DMS79 treated with DMSO at 0.1 percent for 48 hours (cell line): ENCODE measurements around the gene ERC1.

Source experiments
- DNase-seq: peaks from one replicate; lab custom pipeline; 2025; lab: John Stamatoyannopoulos, UW

The ERC1 gene

DNA sequence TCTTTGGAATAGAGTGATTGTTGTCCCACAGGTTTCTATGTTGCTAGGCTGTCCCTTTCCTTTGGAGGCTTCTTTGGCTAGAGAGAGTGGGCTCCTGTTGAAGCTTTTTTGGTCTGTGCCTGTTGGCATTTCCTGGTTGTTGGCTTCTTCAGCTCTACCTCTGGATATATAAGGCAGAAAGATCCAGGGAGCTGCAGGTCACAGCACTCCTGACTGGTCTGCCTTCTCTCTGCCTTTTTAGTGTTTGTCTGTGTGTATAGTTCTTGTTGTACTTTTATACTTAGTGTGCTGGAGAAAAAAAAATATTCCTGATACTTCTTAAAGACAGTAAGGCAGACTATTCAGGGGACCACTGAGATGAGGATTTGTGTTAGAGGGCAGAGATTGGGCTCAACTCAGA, 400.7 kb downstream of the ERC1 start:
- no peak for DNase-seq

DNA sequence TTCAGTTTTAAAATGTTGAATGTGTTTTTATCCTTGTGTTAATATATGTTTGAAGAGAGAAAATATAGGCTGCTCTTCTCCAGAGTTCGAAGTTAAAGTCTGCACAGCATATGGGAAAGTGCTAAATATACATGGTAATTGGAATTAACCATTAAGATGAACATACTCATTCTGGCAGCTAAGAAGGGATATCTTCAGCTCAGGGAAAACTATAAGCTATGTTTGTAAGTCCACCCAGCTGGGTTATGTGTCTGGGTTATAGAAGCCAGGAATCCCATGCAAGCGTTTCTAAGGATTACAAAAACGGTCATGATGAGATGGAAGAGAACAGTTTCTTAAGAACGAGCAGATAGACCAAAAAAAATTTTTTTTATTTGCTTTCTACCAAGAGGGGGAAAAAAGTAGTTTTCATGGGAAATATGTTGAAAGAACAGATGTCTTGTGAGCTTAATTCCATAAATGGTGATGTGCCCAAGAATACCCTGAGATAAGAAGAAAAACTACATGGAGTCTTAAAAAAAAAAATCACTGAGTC, 404.5 kb downstream of the ERC1 start:
- DNase-seq = no peak

DNA sequence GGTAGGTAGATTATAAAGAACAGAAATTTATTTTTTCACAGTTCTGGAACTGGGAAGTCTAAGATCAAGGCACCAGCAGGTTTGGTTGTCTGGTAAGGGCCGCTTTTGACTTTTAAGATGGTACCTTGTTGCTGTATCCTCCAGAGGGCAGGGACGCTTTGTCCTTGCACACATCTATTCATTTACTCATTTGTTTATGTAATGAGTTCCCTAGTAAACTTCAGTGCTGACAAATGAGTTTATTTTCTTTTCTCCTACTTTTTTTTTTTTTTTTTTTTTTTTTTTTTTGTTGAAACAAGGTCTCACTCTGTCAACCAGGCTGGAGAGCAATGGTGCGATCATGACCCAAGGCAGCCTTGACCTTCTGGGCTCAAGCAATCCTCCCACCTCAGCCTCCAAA, 407.6 kb downstream of the ERC1 start:
- no peak for DNase-seq

DNA sequence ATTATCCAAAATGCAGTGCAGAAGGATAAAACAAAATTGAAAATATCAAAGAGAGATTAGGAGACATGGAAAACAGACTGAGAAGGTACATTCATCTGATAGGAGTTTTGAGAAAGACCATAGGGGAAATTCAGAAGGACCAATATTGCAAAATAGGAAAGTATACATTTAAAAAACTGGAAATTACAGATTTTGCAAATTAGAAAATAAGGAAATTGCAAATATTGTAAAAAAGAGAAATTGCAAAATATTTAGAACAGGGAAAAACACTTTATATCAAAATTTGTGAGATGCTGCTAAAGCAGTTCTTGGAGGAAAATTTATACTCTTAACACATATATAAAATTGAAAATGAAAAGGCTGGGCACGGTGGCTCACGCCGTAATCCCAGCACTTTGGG, 410.9 kb downstream of the ERC1 start:
- DNase-seq = no peak

DNA sequence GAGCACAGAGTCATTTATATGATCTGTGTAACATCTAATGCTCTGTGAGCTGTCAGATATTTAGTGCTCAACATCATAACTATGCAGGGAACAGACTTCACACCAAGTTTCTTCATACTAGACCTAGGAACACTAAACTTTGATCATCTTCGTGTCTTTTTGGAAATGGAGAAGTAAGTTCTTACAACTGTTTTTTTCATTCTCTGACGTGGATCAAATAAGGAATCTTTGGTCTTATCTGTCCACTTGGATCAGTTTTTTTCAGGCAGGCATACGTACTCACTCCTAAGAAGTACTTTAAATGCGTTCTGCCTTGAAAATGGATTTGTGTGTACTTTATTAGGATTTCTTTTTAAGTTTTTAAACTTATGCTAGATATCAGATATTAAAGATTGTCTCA, 412.4 kb downstream of the ERC1 start:
- DNase-seq = no peak

DNA sequence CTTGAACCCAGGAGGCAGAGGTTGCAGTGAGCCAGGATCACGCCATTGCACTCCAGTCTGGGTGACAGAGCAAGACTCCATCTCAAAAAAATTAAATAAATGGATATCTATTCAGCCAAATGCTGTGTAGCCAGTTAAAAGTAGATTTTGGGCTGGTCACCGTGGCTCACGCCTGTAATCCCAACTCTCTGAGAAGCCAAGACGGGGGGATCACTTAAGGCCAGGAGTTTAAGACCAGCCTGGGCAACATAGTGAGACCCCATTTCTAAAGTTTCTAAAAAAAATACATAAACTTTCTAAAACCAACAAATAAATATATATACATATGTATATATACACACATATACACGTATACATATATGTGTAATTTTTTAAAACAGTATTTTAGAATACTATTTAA, 414.6 kb downstream of the ERC1 start:
- no peak for DNase-seq

DNA sequence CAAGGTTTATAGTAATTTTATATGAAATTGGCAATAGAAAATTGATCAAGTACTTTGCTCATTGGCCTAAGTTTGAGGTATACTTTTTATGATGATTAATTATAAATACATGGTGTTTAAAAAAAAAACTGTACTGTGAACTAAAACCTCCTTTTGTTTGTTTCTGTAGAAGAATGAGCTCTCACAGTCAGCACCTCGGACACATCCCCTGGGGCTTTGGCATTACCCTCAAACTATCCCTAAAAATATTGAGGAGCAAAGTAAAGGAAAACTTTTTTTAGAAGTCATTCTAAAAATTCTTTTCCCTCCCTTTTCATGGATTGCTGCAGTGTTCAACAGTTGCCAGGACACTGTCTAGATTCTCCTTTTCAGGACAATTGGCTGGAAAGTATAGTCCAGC, 419.8 kb downstream of the ERC1 start:
- DNase-seq = no peak

DNA sequence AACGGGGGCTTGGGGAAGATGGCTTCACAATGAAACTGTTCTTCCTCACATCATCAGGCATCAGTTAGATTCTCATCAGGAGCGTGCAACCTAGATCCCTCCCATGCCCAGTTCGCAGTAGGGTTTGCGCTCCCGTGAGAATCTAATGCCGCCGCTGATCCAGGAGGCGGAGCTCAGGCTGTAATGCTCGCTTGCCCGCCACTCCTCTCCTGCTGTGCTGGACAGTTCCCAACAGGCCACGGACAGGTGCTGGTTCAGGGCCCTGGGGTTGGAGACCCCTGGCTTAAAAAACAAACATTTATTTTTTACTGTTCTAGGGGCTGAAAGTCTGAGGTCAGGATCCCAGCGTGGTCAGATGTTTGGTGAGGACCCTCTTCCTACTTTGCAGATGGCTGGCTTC, 422.9 kb downstream of the ERC1 start:
- no peak for DNase-seq

DNA sequence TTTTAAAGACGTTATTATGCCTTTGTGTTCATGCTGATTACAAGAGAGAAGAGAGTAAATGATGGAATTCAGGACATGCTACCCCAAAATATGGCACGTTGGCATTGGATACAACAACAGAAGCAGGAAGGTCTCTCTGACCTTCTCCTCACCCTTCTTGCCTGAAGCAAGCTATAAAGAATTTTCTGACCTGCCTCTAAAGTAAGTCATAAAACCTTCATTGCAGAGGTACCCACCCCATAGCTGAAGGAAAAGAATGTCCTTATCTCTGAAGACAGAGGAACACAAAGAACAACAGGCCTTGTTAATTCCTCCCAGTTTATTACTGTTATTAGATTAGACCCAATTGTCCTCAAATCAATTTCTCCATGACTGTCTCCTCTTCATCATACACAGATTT, 427.1 kb downstream of the ERC1 start:
- no peak for DNase-seq

DNA sequence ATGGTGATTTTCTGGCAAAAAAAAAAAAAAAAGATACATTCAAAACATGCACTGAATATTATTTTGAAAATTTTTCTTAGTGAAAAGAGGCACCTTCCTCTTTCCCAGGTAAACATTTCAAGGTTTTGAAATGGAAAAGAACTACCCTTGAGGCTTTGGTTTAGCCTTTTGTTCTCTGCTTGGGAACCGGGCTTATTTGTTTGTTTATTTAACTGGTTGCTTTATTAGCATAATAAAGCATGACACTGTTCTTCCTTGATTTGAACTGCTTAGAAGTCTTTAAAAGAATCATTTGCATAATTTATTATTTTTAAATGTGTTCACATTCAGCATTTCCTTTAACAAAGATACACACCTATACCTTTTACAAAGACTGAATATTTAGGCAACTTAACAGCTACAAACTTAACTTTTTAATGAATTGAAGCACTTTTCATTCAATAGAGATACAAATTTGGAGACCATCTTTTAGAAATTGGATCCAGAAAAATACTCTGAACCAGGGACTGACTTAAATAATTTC, 428.9 kb downstream of the ERC1 start:
- no peak for DNase-seq

DNA sequence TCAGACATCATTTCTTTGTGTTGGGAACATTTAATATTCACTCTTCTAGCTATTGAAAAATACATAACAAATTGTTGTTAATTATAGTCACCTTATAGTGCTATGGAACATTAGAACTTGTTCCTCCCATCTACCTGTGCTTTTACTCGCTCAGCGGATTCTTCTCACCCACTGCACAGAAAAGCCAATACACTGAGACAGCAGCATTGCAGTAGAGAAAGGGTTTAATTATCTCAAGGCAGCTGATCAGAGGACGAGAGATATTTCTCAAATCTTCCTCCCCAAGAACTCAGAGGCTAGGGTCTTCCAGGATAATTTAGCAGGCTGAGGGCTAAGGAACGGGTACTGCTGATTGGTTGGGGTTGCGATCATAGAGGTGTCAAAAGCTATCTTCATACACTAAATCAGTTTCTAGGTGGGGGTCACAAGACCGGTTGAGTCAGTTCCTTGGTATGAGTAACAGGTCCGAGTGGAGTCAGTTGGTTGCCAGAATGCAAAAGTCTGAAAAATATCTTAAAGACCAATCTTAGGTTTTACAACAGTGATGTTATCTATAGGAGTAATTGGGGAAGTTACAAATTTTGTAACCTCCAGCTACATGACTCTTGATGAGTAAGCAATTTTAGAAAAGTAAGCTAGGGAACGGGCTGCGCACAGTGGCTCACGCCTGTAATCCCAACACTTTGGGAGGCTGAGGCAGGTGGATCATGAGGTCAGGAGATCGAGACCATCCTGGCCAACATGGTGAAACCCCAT, 430.2 kb downstream of the ERC1 start:
- no peak for DNase-seq

DNA sequence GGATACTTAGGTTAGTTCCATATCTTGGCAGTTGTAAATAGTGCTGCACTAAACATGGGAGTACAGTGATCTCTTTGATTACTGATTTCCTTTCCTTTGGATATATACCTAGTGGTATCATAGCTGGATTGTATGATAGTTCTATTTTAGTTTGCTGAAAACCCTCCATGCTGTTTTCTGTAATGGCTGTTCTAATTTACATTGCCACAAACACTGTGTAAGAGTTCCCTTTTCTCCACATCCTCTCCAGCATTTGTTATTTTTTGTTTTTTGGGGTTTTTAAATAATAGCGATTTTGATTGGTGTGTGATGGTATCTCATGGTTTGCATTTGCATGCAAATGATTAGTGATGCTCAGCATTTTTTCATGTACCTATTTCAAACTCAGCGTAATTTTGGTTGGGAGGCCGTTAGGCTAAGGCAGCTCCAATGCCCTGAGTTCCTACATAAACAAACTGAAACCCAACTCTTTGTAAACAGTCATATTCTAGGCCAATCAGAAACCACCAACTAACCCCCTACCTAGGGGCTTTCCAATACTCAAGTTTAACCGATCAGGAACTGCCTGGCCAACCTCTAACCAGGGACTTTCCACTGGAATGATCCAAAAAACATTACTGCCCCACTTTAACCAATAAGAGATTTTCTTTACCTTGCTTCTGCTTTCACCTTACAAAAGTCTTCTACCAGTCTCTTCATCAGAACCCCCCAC, 431.7 kb downstream of the ERC1 start:
- DNase-seq = no peak

DNA sequence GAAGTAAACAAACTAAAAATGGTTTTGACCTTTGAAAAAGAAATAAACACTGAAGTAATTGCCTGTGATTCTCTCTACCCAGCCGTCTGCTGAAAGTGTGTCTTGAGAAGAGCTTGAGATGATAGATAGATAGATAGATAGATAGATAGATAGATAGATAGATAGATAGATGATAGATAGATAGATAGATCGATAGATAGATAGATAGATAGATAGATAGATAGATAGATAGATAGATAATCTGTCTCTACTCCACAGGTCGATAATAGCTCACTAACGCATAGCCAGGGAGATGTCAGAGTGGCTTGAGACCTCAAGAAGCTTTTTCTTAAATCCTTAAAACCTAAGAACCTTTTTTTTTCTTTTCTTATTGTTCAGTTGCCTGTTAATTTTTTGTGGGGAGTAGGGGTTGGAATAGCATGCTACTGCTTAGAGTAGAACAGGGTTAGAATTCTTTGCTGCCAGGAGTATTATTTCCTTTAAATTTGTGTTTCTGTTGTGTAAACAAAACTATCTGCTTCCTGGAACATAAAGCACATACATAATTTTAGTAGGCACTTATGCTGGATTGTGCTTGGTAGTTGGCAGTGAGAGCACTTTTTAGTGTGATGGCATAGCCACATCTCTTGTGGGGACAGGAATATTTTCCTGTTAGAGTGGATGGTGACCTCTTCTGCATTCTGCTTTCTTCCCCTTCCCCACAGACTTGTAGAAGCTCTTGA, 433.8 kb downstream of the ERC1 start:
- no peak for DNase-seq

DNA sequence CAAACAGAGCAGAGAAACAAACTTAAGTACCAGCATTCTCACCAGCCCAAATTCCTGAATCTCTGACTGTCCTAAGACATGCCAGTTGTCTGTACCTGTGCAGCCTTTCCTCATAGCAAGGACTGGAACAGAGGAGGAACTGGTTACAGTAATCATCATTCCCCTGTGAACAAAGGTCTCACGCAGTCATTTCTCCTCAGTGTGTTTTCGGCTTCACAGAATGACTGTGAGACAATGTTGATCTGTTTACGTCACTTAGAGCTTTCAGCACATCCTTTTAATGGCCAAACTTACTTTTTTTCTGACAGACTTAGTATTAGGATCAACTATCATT, 434.3 kb downstream of the ERC1 start:
- no peak for DNase-seq

DNA sequence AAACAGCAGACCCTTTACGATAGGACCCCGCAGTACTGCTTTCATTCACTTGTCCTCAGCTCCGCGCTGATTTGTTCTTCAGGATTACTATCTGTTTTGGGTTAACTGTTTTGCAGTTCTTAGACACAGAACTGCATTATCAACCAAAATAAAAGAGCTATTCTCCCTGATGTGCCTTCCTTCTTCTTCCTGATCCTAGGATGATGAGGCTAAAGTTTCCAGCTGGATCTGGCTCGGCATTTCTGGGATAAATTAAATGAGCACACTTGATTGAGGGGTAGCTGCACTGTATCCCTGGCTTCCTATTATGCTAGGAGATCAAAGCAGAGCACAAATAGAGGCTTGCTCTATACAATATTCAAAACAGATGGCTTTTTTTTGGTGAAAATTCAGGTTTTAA, 437.6 kb downstream of the ERC1 start:
- DNase-seq = no peak

DNA sequence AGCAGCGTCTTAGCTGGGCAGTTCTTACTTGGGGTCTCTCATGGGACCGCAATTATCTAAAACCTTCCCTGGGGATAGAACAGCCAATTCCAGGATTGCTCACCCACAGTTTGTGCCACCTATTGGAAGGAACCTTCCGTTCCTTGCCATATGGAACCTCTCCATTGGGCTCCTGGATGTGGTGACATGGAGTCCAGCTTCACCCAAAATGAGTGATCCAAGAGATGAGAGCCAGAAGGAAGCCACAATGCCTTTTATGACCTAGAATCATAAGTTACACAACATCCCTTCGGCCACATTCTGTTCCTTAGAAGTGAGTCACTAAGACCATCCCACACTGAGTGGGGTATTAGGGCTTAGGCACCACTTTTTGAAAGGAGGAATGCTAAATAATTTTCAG, 439.0 kb downstream of the ERC1 start:
- no peak for DNase-seq

DNA sequence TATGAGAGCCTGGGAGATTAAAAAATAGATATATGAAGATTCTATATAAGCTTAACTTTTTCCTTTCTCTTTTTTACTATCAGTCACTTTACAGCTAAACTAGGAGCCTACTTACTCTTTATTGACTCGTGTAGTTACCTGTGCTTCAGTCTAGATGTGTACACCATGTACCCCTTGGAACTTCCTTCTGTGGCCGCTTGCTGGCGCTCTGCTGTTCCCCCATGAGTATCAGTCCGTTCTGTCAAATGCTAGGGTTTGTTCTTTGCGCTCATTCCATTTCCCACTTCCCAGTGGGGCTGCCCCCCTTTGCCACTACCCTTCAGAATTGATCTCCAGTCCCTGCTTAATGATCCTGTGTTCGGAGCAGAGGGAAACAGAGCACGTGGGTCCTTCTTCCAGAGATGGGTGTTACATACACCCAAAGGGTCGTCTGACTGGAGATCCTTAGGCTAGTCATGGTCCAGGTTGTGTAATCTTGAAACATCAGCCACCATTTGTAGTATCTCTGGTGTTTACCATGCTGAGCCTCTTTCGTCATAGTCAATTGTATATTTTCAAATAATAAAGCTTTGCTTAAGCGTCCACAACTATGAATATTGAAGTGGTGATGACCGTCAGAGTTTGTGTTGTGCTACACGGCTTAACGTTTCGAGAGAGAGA, 443.4 kb downstream of the ERC1 start:
- DNase-seq = no peak

DNA sequence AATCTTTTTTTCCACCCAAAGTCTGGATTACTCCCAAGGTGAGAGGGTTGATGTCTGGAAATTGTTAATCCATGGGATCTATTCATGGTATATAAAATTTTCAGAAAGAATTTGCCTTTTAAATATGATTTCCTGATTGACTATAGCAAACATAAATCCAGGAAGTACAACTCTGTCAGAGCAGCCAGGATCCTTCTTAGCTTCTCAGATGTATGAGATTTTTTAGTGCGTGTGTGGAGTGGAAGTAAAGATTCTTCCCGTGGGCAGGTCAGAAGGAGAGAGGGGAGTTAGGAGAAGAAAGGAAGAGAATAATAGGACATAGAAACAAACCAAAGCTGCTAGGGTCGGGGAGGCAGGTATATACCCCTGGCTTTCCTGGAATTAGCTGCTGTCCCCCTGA, 444.0 kb downstream of the ERC1 start:
- DNase-seq = no peak

DNA sequence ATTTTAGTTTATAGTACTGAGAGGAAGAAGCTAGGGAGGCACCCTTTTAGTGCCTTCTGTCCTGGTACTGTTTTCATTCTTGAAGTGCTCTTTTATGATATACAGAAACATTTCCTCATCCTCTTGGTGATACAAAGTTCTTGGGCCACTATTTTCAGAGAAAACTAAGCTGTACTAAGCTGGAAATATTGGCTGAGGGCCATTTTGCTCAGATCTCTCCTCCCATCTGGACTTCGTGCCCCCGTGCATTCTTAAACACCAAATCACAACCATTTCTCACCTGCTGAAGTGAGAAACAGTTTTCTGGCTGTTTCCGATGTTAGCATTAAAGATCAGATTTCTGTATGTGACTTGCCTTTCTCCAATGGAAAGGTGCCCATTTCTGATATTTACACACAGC, 444.4 kb downstream of the ERC1 start:
- DNase-seq = no peak

DNA sequence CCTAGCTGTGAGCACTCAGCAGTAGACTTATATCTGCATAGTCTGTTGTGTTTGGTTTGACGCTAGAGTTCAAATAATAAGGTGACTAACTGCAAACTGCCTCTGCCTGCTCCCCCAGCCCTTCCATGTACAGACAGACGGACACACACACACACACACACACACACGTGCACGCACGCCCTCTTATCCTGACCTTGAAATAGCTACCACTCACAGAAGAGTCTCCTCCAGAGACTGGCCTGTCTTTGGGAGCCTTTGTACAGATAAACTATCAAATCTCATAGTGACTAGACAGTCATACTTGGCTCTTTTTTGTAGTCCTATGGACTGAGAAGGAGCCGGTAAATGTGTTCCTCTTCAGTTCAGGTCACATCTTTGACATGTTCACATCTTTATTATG, 445.0 kb downstream of the ERC1 start:
- DNase-seq = no peak

DNA sequence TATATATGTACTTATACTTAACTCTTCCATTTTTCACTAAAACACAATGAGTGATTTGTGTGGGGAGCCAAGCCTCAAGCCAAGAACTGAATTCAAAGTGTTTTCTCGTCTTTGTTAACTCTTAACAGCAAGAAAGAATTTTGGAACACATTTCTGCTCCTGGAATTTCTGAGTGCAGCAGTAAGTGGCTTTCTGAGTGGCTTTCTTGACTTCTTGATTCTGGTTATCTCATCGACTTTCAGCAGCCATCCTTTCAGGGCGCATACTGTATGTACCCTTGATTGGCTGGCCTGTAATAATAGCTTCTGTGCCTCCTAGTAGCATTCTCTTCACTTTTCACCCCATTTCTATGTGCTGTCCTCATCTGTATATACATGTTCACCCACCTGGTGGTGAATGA, 446.0 kb downstream of the ERC1 start:
- DNase-seq = no peak

DNA sequence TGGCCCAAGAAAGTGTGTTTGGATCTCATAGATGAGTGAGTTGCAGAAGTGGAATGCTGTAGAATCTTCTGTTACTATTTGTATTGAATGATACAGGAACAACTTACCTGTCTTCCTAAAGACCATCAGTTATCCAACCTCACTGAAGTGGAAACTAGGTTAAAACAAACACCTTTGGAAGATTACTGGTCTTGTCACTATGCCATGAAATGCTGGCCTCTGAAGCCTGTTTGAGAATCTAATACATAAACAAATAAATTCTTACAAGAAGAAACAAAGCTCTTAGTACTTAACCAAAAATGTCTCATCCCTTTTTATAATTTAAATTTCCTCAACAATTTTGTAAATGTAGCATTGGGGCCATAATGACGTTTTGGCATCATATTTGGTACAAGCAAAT, 448.2 kb downstream of the ERC1 start:
- DNase-seq = no peak
